Urinary bladder (tissue), 4 donors: Measurements from ENCODE around the gene LILRB3. TPM values are rescaled to one million over a fixed set of nuclear protein-coding genes. Genes with fewer than 3 reads are reported as not detected.
"Not testable (repeated sequence)": the region's sequence is repeated elsewhere in the genome, so short reads cannot be mapped to it uniquely, and the experiment has no call there.

Experiments used
- DNase-seq: peaks from one replicate; pipeline ENCODE4 v3.0.0-alpha.2; 2015; ENCODE audit errors: extremely low spot score
- H3K27ac ChIP-seq: one replicate; pipeline ENCODE4 v1.5.1; 2013; ENCODE audit warnings: low read depth, mild to moderate bottlenecking, moderate library complexity
- H3K36me3 ChIP-seq: one replicate; pipeline ENCODE4 v1.6.1; 2013; ENCODE audit warnings: mild to moderate bottlenecking, moderate library complexity; ENCODE audit not compliant: insufficient read depth
- H3K4me1 ChIP-seq: one replicate; pipeline ENCODE4 v1.6.1; 2013; ENCODE audit warnings: mild to moderate bottlenecking, moderate library complexity; ENCODE audit not compliant: insufficient read depth
- H3K4me3 ChIP-seq: one replicate; pipeline ENCODE4 v1.5.1; 2013; ENCODE audit warnings: low read depth, low read length
- WGBS: extraction: QIAGEN DNeasy Blood & Tissue Kit; methylation state at CpG from one replicate; pipeline ENCODE4 v1.1.7; 2013; 5-methylcytosine and 5-hydroxymethylcytosine counted together
- polyA plus RNA-seq: library from polyadenylated mRNA; stranded (reverse); fragments of 200-250 nt; gene quantifications from one replicate; pipeline ENCODE4 v1.2.3, GENCODE V29; 2013
- total RNA-seq: library from RNA; depleted of rRNA; stranded (reverse); fragments of >200 nt; gene quantifications from one replicate; pipeline ENCODE4 v1.2.3, GENCODE V29; 2014
- donor health status: healthy with polysubstance abuse.
- donor health status: healthy.

The LILRB3 gene
- total and polyA plus RNA-seq, 2 donors, result 2.9 to 7.2 TPM

DNA sequence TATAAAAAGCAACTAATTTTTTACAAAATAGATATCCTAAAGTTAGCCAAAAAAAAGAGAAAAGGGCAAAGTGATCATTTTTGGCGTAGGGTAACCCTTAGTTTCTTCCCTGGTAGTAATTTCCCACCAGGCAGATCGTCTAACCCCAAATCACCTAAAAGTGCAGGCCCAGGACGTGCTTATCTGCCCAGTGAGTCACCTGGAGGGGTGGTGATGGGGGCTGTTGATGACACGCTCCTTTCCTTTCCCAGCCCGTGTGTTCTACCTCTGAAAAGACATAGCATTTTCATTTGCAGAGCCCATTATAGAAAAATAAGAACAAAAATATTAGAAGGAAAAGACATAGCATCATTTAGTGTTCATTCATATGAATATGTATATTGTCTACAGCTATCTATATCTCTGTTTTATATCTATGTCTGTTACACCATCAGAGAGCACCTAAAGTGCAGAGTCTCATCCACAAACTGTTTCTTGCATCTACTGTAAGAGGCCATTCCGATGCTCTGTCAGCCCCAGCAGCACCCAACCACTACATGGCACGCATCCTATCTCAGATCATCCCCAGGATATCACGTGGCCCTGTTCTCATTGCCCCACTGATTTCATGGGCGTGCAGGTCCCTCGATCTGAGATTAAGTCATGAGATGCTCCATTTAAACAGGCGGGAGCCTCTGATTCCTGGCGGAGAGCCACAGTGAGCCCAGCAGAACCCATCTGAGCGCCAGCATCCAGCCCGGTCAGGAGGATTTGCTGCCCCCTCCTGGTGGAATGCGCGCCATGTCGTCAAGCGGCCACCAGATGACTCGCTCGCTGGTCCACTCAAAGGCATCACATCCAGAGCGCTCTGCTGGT, 8.5 kb upstream of the LILRB3 start:
- Histone ChIP-seq H3K4me3 (no peak overlapping the region), H3K27ac (no peak overlapping the region), H3K36me3 (no peaks in the 10 kb centered on the region), H3K4me1 (no peaks in the 10 kb centered on the region)
- DNase-seq, result peak; percentile 43
- WGBS, result 18% methylated on average over 21 of the region's 21 CpGs

DNA sequence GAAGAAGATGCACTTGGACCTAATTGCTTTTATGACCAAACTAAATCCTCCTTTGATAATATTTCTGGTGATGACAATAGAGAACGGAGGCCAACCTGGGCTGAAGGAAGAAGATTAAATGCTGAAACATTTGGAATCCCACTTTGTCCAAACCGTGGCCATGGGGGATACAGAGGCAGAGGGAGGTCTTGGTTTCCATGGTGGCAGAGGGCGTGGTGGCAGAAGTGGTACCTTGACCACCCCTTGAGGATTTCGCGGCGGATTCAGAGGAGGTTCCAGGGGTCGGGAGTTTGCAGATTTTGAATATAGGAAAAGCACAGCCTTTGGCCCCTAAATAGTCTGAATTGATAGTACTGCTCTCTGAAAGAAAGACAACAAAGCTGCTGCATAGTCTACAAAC, 7.2 kb upstream of the LILRB3 start:
- 85% methylated on average over 7 of the region's 7 CpGs for WGBS
- Histone ChIP-seq H3K36me3 (no peaks in the 10 kb centered on the region), H3K4me3 (no peak overlapping the region), H3K4me1 (no peaks in the 10 kb centered on the region), H3K27ac (no peak overlapping the region)
- DNase-seq, result no peak

DNA sequence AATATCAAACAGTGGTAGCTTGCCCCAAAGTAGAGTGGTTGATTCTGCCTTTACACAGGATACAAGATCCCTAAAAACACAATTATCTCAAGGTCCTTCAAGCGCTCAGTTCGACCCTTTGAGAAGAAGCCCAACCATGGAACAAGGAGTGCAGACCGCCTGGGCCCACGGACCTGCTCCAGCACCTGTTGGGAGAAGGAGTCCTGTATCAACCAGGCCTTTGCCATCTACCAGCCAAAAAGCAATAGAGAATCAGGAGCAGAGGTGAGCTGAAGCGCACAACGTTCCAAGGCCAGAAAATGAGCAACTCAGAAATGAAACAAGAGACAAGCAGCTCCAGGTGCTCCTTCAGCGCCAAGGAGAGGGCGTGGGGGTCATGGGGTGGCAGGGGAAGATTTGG, 6.3 kb upstream of the LILRB3 start:
- no peak overlapping the region for H3K27ac ChIP-seq
- no peak for DNase-seq

DNA sequence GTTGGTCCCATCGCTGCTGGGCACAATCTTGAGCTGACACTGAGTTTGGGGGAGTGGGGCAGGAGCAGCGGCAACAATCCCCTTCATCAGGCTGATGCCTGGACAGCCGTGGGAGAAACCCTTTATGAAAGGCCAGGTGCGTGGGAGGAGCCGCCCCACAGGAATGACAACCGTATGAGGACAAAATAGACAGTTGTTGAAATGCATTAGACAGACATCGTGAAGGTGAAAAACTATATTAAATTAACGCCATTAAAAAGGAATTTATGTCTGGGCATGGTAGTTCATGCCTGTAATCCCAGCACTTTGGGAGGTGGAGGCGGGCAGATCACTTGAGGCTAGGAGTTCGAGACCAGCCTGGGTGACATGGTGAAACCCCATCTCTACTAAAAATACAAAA, 1.8 kb upstream of the LILRB3 start:
- not testable (repeated sequence) for DNase-seq, H3K4me1 ChIP-seq, H3K27ac ChIP-seq, H3K36me3 ChIP-seq, H3K4me3 ChIP-seq
- 82% methylated on average over 10 of the region's 10 CpGs for WGBS

More for the DNA sequence above, 6.3 kb upstream of the LILRB3 start:
- Histone ChIP-seq H3K4me3 (no peak overlapping the region), H3K4me1 (no peaks in the 10 kb centered on the region), H3K36me3 (no peaks in the 10 kb centered on the region)
- WGBS, result 88% methylated on average over 8 of the region's 8 CpGs

DNA sequence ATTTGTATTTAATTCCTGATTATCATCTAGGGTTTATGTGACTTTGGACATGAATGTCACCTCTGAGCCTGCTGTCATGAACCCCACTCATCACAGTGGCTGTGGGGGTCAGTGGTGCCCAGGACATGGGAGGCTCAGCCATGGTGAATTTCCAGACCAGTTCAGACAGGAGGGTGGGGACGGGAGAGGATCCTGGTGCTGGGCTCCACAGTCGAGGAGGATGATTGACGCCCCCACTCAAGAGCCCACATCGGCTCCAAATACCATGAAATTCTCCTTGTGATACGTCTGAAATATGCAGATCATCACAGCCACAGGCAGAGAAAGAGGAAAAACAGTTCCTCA, 1.1 kb upstream of the LILRB3 start:
- not testable (repeated sequence) for H3K36me3 ChIP-seq, H3K4me1 ChIP-seq, H3K27ac ChIP-seq, H3K4me3 ChIP-seq, DNase-seq
- WGBS, result 64% methylated on average over 5 of the region's 5 CpGs

DNA sequence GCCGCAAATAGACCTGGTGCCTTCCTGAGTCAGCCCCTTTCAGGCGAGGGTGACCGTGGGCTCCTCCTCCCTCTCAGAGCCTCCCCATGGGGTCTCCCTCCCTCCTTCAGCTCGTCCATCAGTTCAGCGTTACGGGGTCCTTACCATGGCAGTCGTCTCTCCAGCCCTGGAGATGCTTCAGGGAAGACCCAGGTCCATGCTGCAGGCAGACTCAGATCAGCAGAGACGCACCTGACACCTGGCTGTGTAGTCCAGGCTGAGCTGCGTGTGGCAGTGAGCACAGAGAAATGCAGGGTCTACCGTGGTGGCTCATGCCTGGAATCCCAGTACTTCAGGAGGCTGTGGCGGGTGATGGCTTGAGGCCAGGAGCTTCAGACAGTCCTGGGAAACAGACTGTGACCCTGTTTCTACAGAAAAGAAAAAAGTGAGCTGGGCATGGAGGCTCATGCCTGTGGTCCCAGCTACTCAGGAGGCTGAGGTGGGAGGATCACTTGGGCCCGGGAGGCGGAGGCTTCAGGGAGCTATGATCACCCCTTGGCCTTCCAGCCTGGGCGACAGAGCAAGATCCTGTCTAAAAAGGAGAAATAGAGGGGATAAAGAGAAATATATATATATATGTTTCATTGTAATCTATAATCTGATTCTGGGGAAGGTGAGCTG, 600 bp upstream of the LILRB3 start:
- 44% methylated on average over 14 of the region's 14 CpGs for WGBS
- H3K4me1 ChIP-seq, H3K27ac ChIP-seq, H3K36me3 ChIP-seq, DNase-seq, H3K4me3 ChIP-seq: not testable (repeated sequence)

DNA sequence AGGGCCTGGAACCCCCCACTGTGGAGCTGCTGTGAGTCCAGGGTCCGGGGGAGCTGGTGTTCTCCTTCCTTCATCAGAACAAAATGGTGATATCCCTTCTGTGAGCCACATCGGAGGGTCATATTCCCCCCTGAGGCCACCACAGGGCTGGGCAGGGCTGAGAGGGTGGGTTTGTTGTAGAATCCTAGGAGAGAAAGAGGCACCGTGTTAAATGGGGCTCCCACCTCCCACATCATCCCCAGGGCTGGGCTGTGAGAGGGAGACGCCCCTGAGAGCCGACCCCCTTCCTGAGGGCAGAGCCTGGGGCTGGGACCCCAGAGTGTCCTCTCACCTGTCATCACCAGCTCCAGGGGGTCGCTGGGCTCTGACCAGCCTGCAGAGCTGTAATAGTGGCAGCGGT, 860 bp downstream of the LILRB3 start:
- DNase-seq, H3K27ac ChIP-seq, H3K36me3 ChIP-seq, H3K4me3 ChIP-seq, H3K4me1 ChIP-seq: not testable (repeated sequence)
- 81% methylated on average over 7 of the region's 7 CpGs for WGBS

DNA sequence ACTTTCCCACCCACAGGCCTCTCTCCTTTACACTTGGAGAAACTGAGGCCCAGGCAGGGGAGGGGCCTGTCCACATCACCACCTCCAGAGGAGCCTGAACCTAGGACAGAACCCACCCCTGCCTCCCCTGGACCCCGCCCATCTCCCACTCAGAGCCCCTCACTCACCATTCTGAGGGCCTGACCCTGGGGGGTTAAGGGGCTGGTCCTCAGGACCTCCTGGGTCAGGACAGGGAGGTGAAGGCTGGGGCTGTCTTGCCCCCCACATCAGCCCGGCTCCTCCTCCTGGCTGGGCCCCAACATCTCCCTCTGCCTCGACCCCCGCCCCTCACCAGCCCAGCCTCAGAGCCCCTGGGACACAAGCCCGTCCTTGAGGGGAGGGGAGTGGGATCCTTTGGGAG, 3.1 kb downstream of the LILRB3 start:
- H3K27ac ChIP-seq, DNase-seq, H3K4me1 ChIP-seq, H3K4me3 ChIP-seq, H3K36me3 ChIP-seq: not testable (repeated sequence)
- WGBS, result 83% methylated on average over 2 of the region's 5 CpGs

DNA sequence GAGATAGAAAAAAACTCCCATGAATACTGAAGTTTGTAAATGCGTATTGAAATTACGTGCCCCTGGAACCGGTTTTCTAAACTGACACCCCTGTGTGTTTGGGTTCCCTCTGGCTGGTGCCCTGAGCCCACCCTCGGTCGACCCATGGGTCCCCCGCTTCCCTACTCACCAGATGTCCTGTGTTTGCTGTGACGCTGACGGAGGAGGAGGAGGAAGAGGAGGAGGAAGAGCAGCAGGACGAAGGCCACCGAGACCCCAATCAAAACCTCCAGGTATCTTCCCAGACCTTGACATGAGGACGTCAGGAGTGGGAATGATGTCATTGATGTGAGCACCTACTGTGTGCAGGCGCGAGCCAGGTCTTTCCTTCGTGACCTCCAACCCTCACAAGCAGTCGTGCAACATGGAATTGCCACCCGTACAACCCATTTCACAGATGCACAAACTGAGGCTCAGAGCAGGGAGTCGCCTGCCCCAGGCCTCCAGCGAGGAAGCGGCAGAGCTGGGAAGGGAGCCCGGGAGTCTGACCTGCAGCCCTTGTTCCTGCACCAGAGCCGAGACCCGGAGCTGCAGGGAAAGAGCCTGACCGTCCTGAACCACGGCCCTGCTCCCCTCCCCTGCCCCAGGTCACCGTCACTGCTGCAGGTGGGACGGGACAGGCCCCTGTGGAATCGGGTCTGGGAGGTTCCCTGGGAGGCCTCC, 3.7 kb downstream of the LILRB3 start:
- no peak for DNase-seq
- H3K27ac ChIP-seq, result no peak overlapping the region
- H3K4me1 ChIP-seq, result no peaks in the 10 kb centered on the region
- WGBS, result 86% methylated on average over 27 of the region's 27 CpGs
- no peak overlapping the region for H3K4me3 ChIP-seq
- no peaks in the 10 kb centered on the region for H3K36me3 ChIP-seq

DNA sequence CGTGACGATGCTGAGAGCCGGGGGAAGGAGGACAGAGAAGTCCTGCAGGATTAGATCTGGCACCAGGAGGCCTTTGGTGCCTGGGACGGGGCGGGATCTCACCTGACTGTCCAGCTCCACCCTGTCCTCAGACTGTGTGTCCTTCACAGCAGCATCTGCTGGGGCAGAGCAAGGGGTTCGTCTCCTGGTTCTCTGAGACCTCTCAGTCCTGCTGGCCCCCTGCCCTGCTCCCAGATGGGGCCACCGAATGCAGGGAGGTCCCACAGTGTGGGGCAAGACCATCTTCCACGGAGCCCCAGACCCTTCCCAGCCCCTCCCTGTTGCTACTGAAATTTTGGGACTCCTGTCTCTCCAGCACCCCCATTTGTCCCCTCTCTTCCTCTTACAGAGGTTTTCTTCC, 4.5 kb downstream of the LILRB3 start:
- DNase-seq, result no peak
- H3K4me1 ChIP-seq, result no peaks in the 10 kb centered on the region
- 76% methylated on average over 8 of the region's 8 CpGs for WGBS
- H3K36me3 ChIP-seq, result no peaks in the 10 kb centered on the region
- no peak overlapping the region for H3K27ac ChIP-seq
- no peak overlapping the region for H3K4me3 ChIP-seq

DNA sequence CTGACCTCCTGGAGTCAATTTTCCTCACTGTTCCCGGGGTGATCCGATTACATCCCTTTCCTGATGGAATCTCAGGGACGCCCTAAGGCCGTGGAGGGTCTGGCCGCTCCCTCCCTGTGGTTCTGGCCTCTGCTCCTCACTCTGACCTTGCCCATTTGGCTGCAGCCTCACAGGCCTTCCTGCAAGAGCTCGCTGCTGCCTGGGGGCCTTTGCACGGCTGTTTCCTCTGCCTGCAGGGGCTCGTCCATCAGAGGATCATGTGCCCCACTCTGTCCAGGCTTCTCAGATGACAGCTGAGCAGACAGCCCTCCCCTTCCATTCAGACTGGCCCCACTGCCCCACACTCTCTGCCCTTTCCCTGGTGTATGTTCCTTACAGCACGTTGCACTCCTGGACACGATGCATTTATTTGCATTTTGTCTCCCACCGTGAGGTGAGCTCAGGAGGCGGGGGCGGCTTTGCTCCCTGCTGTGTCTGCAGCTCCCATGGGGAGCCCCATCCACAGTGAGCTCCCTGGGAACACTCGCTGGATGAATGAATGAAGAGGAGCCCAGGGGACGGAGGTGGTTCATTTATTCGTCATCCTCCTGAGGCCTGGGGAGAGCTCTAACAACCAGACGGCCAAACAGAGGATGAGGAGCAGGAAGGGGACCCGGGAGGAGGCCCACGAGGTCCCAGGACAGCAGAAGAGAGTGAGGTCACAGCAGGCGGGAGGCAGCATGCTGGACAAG, 5.1 kb downstream of the LILRB3 start:
- 50% methylated on average over 14 of the region's 20 CpGs for WGBS
- H3K36me3 ChIP-seq, DNase-seq: not testable (repeated sequence)

DNA sequence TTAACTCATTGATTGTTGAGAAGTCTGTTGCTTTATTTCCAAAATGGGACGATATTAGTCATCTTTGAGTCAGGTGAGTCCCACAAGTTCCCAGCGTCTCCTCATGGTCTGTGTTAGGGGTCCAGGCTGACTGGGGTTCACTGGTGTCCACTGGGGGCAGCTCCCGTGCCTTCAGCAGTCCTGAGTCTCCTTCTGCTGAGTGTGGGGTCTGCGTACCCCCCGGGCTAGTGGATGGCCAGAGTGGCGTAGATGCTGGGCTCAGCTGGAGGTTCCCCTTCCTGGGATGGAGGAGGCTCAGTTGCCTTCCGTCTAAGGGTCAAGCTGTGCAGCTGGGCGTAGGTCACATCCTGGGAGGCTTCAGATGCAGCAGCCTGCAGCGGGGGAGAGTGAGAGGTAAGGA, 5.9 kb downstream of the LILRB3 start:
- Histone ChIP-seq H3K4me3 (no peak overlapping the region), H3K36me3 (no peaks in the 10 kb centered on the region), H3K27ac (no peak overlapping the region), H3K4me1 (no peaks in the 10 kb centered on the region)
- no peak for DNase-seq
- 86% methylated on average over 9 of the region's 9 CpGs for WGBS

More for the DNA sequence above, 5.1 kb downstream of the LILRB3 start:
- H3K4me1 ChIP-seq, H3K4me3 ChIP-seq, H3K27ac ChIP-seq: not testable (repeated sequence)

DNA sequence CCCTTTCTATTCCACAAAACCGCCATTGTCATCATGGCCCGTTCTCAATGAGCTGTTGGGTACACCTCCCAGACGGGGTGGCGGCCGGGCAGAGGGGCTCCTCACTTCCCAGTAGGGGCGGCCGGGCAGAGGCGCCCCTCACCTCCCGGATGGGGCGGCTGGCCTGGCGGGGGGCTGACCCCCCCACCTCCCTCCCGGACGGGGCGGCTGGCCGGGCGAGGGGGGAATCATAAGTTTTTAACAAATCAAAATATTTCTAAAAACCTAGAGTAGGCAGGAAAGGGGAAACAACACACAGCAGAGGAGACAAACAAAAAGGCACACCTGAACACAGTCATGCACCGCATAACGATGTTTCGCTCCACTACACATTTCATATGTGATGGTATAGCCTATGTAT, 8.1 kb downstream of the LILRB3 start:
- 94% methylated on average over 14 of the region's 19 CpGs for WGBS
- not testable (repeated sequence) for DNase-seq, H3K4me3 ChIP-seq, H3K4me1 ChIP-seq, H3K36me3 ChIP-seq, H3K27ac ChIP-seq
